ENCODE measurements around the gene ECPAS.
A peak's percentile ranks its signal among the peaks of the same experiment; 100 is the strongest.
"Not testable (repeated sequence)": the region's sequence is repeated elsewhere in the genome, so short reads cannot be mapped to it uniquely, and the experiment has no call there.

The ECPAS gene, protein sequence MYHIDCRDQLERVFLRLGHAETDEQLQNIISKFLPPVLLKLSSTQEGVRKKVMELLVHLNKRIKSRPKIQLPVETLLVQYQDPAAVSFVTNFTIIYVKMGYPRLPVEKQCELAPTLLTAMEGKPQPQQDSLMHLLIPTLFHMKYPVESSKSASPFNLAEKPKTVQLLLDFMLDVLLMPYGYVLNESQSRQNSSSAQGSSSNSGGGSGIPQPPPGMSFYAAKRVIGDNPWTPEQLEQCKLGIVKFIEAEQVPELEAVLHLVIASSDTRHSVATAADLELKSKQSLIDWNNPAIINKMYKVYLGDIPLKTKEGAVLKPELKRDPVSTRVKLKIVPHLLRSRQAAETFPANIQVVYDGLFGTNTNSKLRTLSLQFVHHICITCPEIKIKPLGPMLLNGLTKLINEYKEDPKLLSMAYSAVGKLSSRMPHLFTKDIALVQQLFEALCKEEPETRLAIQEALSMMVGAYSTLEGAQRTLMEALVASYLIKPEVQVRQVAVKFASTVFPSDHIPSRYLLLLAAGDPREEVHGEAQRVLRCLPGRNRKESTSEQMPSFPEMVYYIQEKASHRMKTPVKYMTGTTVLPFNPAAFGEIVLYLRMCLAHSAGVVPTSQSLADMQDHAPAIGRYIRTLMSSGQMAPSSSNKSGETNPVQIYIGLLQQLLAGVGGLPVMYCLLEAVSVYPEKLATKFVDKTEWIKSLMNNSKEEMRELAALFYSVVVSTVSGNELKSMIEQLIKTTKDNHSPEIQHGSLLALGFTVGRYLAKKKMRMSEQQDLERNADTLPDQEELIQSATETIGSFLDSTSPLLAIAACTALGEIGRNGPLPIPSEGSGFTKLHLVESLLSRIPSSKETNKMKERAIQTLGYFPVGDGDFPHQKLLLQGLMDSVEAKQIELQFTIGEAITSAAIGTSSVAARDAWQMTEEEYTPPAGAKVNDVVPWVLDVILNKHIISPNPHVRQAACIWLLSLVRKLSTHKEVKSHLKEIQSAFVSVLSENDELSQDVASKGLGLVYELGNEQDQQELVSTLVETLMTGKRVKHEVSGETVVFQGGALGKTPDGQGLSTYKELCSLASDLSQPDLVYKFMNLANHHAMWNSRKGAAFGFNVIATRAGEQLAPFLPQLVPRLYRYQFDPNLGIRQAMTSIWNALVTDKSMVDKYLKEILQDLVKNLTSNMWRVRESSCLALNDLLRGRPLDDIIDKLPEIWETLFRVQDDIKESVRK (N-terminal part only)

GRCh38 chr9:111483858-111484571 is at the start of gene ECPAS:
ECPAS (minus strand) TSS chr9:111484383; CDS start chr9:111472918, 11,465 bp downstream.
- DNase-seq (ENCODE audit: low spot score) = peak; percentile 81

DNA sequence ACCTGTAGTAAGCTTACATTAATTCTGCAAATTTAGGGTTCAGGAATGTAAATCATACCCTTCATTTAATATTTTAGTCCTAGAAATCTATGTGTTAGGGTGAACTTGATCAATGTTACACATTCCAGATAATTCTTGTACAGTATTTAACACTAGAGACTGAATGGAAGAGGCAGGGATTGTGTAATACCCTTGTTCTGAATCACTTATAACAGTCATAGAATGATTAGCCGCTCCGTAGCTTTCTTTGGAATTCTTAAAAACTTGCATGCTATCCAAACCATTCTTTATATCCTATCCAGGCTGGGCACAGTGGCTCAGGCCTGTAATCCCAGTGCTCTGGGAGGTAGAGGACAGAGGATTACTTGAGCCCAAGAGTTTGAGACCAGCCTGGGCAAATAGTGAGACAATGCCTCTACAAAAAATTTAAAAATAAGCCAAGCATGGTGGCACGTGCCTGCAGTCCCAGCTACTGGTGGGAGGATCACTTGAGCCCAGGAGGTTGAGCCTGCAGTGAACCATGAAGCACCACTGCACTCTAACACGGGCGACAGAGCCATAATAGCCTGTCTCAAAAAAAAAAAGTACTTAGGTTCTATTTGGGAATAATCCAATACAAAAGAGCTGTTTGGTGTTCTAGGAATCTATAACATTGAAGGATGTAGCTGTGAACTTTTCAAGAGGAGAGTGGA is 49.1 kb upstream of the ECPAS start:
- no peak for DNase-seq (ENCODE audit: low spot score)

GRCh38 chr9:111531716-111532115 is 47.5 kb upstream of the ECPAS start:
- no peak for DNase-seq (ENCODE audit: low spot score)

DNA sequence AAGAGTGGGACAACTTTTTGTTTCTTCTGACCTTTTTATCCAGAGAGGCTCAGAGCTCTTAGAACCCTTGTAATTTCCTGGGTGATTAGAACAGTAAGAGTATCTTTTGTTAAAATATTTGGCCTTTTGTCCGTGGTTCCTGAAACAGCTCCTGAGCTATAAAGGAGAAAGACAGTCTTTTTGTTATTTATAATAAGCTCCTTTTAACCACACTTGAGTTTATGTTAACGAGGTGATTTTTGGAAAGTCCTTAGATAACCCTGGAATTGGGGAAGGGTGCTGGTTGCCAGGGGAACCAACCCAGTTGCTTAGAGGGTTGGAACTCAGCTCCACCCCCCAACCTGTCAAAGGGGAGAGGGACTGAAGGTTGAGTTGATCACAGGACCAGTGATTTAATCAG is 45.6 kb upstream of the ECPAS start:
- no peak for DNase-seq (ENCODE audit: low spot score)

GRCh38 chr9:111527347-111527746 is 43.2 kb upstream of the ECPAS start:
- DNase-seq (ENCODE audit: low spot score) = no peak

DNA sequence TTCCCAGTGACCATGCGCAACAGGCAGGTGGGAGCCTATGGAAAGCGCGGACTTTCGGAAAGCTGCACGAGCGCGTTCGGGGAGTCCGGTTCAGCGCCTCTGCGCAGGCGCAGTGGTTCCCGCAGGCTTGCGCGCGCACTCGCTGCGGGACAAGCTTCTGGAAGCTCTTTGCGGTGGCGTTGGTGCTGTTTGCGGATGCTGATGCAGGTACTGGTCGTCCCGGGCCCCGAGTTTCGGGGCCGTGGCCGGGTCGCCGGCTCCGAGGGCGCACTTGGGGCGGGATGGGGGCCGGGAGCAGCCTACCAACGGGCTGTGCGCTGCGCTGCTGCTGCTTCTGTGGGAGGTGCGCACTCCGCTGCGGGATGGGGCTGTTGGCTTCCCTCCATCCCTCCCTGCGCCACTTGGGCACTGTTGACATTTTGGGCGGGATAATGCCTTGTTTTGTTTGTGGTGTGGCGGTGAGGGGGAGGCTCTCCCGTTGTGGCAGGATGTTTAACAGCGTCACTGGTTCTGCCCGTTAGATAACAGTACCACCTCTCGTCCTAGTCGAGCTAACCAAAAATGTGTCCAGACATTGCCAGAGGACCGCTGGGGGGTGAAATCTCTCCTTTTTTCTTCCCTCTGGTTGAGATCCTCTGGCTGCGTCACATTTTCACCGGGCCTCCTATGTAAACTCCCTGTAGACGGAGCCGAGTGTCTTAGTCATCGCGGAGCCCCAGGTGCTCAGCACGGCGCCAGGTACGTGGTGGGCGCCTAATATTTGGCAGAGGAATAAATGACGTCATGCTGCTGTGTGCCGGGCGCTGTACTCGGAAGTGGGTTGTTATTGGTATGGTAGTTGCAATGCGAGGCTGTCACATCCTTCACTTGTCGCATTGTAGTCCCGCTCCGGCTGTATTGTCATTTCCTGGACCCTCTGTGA is 41.1 kb upstream of the ECPAS start, which contains the start of gene ZNF483:
Gene ZNF483, plus strand, starts transcription at position 124 of the 922 bp plus-strand sequence. CDS start 2,217 bp downstream, outside the sequence.
- DNase-seq (ENCODE audit: low spot score) = no peak

DNA sequence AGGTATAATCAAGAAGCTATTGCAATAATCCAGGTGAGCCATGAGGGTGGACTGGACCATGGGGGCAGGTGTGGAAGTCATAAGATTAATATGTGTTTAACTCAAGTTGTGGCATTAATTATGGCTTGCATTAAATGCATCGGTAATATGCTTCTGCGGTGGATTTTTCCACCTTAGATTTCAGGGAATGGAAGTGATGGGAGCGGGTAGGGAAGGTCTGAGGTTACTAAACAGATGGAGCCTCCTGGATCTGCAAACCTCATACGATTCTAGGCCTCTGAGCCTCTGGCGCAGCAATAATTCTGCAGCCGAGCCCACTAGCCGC is 40.5 kb upstream of the ECPAS start:
- no peak for DNase-seq (ENCODE audit: low spot score)

GRCh38 chr9:111516061-111516465 is 31.9 kb upstream of the ECPAS start:
- DNase-seq (ENCODE audit: low spot score) = no peak

GRCh38 chr9:111514967-111515366 is 30.8 kb upstream of the ECPAS start:
- no peak for DNase-seq (ENCODE audit: low spot score)

GRCh38 chr9:111511581-111511980 is 27.4 kb upstream of the ECPAS start:
- not testable (repeated sequence) for DNase-seq (ENCODE audit: low spot score)

- no peak for DNase-seq (ENCODE audit: low spot score)
Measured at GRCh38 chr9:111502506-111502905, 18.3 kb upstream of the ECPAS start.

DNA sequence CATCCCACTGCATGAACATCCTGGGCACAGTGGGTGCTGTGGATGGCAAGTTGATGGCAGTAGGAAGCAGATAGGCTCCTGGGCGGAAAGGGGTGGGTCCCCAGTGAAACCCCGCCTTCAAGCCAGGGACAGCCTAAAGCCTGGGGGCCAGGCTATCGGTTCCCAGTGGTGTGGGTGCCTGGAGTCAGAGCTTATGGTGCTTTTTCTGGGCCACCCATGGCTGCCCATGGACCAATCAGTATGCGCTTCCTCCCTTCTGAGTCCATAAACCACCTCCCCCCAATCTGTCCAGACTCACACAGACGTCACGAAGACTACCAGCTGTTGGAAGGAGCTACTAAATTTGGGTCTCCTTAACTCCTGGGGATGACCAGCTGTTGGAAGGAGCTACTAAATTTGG is 17.5 kb upstream of the ECPAS start:
- DNase-seq (ENCODE audit: low spot score) = no peak

- DNase-seq (ENCODE audit: low spot score) = no peak
Measured at GRCh38 chr9:111501005-111501562, 16.9 kb upstream of the ECPAS start.

GRCh38 chr9:111497196-111497595 is 13.0 kb upstream of the ECPAS start:
- DNase-seq (ENCODE audit: low spot score) = not testable (repeated sequence)

GRCh38 chr9:111484572-111484894 is 350 bp upstream of the ECPAS start:
- DNase-seq (ENCODE audit: low spot score) = no peak

DNA sequence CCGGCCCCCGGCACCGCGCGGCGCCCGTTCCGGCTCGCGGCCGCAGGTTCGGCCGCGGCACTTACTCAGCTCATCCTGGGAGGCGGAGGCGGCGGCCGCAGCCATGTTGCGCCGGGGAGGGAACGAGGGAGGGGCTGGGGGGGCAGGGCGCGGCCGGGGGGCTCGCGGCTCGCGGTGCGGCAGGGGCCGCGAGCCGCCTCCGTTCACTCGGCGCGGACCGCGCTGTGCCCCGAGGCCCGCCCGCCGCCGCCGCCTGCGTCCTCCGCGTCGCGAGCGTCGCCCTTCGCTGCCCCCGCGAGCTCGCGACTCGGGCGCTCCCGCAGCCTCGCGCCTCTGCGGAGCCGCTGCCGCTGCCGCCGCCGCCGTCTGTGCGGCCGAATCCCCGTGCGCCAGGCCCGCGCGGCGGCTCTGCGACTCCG is 735 bp downstream of the ECPAS start:
- no peak for DNase-seq (ENCODE audit: low spot score)

GRCh38 chr9:111482694-111483438 is 1.3 kb downstream of the ECPAS start:
- no peak for DNase-seq (ENCODE audit: low spot score)

- DNase-seq (ENCODE audit: low spot score) = no peak
Measured at GRCh38 chr9:111481885-111482636, 2.1 kb downstream of the ECPAS start.

Measured in COLO829 (cell line).